ENCODE results near the gene CGNL1.

DNA sequence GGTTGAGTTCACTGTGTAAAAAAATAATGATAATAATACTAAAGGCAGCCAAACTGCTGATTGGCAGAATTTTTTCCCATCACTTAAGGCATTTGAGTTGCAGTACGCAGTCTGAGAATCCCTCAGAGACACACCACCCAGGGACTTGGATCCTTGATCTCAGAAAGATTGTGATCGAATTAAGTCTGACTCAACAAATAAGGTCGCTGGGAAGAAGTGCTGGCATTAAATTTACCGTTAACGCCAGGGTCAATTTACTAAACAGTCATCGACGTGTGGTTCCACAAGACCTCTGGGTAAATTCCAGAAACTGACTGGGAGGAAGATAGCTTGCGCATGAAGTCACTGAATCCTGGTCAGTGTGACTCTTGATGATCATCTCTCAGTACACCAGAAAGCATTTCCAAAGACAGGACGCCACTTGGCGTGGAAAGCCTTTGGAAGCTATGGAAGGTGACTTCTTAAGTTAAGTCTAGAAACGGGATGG lies 48.3 kb upstream of the CGNL1 start:
- TF ChIP-seq POLR2A (IDR thresholded peaks at IDR 0.05) = no peak
- TF ChIP-seq POLR2AphosphoS5 (IDR thresholded peaks at IDR 0.05) = no peak
- no peak for TF ChIP-seq CTCF (IDR thresholded peaks at IDR 0.05)

Data from upper lobe of left lung (tissue), 4 donors.